HG02588 (cell line): ENCODE data around the gene NT5C1A.

ENCODE experiments used
- ATAC-seq: cut with Tn5 transposase; IDR thresholded peaks from one replicate; pipeline ENCODE4 v1.9.1; 2021; ENCODE audit warnings: mild to moderate bottlenecking, moderate library complexity; ENCODE audit not compliant: unreplicated experiment

NT5C1A gene

DNA sequence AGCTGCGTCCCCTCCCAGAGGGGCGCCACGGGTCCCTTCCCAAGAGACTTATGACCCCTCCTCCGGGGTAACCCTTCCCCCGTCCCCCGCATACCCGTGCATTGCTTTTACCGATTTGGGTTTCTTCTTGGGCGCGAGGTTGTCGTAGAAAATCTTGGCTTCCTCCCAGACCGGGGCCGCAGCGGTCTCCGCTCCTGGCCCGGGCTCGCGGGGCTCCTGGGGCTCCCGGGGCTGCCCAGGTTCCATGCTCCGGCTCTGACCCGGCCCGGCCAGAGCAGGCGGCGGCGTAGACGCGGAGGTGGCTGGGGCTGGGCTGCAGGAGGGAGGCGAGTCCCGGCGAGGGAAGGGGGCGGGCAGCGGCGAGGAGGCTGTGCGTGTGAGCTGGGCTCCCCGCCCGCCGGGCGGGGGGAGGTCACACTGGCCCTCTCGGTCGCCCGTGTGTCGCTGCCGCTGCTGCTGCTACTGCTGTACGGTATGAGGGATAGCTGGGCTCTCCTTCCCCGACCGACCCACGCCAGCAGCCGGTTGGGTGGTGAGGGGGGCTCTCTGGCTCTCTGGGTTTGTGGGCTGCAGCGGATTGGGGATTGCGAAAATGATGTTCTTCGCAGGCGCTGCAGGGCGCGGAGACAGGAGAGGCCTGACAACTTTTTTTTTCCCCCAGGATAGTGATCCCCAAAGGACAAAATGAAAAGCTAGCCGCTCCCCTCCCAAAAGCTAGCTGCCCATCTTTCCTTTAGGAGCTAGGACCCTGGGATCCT lies at the start of gene NT5C1A:
Gene NT5C1A (minus strand): TSS at position 315 of the 758 bp plus-strand sequence. CDS start 69 bp downstream, at position 246.
- ATAC-seq = no peak

DNA sequence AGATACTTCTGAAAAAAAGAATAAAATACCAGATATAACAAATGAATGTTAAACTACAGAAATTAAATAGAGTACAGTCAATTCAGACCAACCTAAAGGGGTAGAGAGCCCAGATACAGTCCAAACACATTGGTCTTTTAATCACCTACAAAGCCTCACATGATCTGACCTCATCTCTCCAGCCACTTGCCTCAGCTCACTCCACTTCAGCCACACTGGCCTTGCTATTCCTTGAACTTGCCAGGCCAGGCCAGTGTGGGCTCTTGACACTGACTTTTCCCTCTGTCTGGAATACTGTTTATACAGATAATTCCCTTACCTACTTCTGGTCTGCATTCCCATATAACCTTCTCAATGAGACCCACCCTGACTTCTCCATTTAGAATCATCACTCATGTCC lies 49.8 kb upstream of the NT5C1A start:
- no peak for ATAC-seq

DNA sequence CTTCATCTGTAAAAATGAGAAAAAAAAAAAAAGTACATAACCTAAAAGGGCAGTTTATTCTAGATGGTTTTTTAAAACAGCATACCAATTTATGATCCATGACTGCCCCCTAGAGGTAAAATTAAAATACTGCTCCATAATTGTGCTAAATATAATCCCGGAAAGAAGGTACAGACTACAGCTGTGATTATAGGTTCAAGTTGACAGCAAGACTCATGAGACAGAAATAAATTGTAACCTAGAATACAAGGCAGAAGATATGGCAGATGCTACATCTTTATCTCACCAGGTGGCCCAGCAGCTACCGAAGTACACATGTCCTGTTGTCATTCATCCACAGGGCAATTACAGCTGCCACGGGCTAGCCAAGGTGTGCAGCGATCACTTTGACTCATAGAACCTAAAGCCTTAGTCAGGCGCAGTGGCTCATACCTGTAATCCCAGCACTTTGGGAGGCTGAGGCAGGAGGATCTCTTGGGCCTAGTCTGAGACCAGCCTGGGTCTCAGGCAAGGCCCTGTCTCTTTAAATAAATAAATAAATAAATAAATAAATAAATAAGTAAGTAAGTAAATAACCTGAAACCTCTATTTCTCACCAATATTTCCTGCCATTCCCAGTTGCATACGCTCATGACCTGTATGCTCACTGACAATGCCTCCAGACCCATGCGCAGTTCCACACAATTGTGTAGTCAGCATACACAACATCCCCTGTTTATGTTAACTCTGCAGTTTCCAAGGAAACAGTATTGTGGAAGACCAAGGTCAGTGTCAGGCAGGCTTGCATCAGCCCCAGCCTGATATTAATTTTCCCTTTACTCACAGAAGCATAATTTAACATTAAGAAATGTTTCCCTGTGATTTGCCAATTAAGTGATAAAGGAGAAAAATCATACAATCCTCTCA lies 48.4 kb upstream of the NT5C1A start:
- no peak for ATAC-seq

DNA sequence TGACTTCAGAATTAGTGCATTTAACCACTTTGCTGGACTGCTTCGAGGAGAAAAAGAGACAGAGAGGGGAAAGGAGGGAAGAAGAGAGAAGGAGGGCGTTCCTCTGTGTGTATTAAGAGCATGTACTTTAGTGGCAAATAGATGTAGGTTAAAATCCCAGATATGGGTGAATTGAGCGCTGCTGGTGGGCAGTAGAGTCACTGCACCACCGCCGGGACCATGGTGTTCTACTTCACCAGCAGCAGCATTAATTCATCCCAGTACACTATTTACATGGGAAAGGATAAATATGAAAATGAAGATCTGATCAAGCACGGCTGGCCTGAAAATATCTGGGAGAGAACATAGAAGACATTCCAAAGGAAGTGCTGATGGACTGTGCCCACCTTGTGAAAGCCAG lies 45.9 kb upstream of the NT5C1A start:
- ATAC-seq = no peak

DNA sequence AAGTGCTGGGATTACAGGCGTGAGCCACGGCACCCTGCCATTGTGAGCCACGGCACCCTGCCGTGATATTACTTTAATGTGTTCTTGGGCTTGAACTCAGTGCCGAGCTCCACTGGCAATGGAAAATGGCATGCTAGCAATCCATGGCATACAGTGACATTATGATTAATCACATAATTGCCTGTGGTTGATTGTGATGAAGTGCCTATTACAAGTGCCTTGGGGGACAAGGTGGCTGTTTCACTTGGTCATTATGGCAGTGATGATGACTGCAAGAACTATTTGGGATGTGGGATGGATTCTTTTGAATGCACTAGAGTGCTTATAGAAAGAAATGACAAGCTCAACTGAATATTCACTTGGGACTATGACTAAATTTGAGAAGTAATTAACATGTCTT lies 41.6 kb upstream of the NT5C1A start:
- no peak for ATAC-seq

DNA sequence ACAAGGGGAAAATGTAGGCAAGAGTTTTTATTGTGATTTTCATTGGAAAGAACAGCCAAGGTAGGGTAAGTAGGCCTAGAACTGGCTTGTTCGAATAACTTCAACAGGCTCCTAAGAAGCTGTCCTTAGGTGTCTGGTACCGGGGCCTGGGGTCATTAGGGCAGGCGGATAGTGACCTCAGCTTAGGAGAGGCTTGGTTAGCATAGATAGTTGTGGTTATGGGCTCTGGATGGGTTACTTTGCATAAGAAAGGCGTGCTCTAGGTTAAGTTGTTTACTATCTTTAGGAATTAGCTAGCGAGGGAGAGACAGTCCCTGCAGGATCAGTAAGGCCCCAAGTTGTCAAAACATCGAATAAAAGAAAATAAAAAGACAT lies 40.0 kb upstream of the NT5C1A start:
- no peak for ATAC-seq

DNA sequence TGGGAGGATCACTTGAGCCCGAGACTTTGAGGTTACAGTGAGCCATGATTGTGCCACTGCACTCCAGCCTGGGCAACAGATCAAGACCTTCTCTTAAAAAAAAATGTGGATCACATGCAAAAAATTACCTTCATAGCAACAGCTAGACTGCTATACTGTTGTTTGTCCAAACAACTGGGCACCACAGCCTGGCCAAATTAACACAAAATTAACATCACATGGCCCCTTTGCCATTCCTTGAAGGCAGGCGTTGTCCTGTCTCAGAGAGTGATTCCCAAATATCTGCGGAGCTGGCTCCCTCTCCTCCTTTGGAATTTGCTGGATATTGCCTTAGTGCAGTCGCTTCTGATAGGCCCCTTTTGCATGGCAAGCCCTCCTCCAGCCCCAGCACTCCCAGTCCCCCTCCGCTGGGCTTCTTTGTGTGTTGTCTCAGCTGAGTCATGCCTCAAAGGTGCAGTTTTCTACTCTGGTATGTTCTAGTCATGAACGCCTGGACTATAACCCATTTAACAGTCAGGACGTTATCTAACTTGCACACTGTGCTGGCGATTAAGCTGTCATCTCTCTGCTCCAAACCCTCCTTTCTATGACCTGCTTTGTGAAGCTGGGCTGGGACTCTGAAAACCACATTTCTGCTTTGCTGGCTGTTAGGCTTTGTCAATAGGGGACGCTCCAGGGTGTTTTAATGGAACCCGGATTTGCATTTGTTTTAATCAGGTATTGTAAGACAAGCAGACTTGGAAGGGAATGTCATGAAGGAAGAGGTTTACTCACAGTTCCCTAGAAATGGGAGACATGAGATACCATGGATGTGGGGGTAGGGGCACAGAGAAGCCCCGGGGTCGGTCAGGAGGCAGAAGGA lies 39.4 kb upstream of the NT5C1A start:
- ATAC-seq = no peak

GRCh38 chr1:39707506-39707905 lies 35.6 kb upstream of the NT5C1A start:
- ATAC-seq = no peak

GRCh38 chr1:39704757-39705156 lies 32.9 kb upstream of the NT5C1A start:
- ATAC-seq = no peak

DNA sequence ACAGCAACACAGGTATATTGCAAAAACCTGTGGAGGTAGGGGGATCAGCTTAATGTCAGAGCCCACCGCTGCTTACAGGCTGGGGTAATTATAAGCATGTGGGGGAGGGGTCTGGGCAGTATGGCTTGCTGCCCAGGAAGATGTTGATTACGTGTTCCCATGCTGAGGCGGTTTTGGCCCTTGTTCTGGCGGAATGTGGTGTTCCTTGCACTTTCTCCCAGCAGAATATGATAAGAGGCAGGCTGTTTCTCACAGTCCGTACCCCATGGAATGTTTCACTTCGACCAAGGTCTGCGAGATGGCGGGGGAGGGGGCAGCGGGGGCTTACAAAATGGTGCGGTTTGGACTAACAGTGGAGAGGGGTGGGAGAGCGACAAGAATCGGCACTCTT lies 29.1 kb upstream of the NT5C1A start:
- ATAC-seq = no peak

DNA sequence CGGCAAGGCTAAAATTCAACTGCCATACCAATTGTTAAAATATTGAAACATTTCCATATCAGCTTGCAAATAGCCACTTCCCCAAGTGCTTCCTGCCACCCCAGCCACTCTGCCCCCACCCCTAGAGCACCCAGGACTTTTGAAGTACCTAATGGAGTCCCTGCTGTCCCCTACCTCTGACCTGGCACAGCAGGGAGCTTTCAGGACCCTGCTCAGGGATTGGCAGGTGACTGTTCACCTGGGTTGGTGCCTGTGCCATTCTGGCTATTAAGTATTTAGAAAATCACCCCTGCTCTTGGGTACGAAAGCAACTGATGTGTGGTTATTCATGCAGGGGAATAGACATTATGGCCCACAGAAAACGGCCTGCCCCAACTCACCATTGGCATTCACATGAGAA lies 28.4 kb upstream of the NT5C1A start:
- ATAC-seq = no peak

DNA sequence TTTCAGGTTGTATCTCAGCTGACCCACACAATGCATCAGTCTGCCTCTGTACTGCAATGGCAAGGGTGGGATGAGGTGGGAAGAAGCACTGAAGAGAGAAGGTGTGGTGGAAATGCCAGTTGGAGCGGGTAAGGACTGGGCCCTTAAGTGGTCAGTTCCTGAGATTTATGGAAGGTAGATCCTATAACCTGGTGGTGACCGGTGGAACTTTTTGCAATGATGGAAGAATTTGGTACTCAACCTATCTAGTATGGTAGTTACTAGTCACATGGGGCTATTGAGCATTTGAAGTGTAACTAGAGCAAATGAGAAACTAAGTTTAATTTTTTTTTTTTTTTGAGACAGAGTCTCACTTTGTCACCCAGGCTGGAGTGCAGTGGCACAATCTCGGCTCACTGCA lies 27.5 kb upstream of the NT5C1A start:
- ATAC-seq = no peak

GRCh38 chr1:39698568-39698967 lies 26.7 kb upstream of the NT5C1A start:
- no peak for ATAC-seq

DNA sequence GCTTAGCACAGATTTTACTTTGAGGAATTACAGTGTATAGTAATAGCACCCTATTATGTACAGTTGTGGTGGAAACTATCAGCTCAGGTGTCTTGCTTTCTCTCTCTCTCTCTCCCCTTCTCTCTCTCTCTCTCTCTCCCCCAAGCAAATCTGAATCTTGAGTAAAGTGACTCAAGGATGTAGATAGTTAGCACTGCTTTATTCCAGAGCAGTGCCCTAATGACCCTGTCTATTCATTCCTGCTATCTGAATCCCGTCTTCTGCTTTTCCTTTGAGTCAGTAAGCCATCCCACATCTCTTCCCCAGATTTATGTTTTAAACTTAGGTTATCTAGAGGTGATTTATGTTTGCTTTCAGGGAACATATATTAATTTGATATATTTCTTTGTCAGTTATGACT lies 24.5 kb upstream of the NT5C1A start:
- no peak for ATAC-seq

- no peak for ATAC-seq
Observed at GRCh38 chr1:39695016-39695415, 23.1 kb upstream of the NT5C1A start.

GRCh38 chr1:39694026-39694425 lies 22.1 kb upstream of the NT5C1A start:
- no peak for ATAC-seq

DNA sequence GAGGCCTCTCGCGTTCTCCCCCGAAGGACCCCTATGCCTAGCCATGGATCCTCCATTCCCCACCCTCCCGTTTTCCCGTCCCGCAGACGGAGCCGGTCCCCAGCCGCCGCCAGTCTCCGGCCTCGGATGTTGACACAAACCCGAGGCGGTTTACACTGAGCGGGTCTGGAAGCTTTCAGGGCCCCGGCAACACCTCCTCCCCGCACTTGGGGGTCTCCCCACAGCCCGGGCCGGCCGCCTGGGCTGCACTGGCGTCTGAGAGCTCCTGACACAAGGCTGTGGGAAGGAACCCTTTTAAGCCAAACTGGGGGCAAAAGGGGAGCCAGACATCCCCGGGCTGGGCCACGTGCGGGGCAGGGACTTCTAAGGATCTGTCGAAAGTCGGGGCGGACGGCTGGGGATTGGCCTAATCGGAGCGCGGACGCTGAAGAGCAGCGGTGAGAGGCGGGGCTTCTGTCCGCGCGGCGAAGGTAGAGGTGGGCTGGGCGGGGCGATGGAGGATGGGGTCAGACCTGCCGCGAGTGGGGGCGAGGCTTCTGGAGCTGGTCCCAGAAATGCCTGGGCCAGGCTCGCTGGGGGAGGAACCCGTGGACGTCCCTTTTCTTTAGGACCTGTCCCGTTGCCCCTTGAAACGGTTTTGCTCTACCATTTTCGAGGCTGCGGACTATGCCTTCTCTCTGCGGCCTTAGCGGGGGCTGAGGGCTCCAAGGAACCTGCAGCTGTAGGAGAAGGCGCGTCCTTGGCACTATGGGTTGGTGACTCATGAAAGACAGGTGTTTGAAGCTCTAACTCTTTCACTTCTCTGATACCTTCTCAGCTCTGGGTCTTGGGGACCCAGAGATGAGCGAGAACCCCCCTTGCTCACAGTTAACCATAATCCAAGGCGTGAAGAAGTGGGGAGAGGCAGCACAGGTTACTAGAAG lies 20.5 kb upstream of the NT5C1A start:
- no peak for ATAC-seq

DNA sequence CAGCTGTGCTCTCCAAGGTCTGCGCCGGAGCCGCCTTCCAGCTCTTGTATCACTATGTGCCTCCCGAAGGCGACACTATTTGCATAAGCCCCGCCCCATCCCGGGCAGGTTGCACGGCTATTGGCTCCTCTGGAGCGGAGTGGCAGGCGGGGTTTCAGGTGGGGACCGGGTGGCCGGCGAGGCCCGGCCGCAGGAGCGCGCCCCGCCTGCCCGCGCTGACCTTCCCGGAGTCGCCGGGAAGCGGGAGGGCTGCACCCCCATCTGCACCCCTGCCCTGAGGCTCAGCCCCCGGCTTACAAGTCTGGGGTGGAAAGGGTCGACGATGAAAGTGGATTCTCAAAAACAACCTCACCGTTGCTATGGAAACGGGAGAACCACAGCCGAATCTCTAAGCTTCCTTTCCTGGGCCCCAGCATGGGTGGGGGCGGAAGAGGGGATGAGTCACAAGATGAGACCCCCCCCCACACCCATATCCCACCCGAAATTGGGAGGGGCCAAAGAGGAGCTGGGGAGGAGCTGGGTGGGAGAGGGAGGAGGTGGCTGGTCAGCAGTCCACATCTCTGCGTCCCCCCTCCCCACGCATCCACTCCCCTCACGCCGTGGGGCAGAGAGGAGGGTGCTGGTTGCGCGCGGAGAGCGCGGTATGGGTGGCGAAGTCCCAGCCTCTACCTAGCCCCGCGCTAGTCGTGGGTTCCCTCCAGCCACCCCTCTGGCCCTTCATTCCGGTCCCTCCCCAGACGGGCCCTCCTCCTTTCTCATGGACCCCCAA lies 19.7 kb upstream of the NT5C1A start, which contains the start of gene HPCAL4:
Gene HPCAL4 (minus strand): TSS at position 51 of the 769 bp plus-strand sequence. CDS start 6,830 bp downstream, outside the sequence.
- peak; percentile 78 for ATAC-seq

DNA sequence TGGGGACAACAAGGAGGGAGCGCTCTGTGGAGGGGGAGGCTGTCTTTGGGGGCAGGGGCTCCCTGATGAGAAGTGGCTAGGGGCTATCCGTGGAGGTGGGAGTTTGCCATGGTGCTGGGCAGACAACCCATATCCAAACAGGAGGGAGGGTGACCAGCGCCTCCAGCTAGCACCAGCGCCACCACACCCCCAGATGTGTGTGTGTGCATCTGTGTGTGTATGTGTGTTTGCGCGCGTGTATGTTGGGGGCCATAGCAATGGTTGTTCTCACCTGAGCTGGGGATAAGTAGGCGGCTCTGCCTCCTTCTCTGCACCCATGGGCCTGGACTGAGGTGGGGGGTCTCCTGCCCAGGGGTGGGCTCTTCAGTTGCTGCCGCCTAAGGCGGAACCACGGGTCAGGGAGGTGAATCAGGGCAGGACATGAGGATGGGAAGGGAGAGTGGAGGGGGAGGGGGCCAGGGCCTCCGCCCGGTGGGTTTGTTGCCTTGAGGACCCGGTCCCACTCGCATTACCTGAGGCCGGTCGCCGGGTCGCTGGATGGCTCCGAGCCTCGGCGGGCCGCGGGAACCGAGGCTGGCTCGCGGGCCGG lies 19.0 kb upstream of the NT5C1A start:
- ATAC-seq = no peak
